WTC11 (cell line): ENCODE data around the gene IL10.

Source experiments
- ATF2 ChIP-seq: sonication (generic); formaldehyde crosslinking; IDR thresholded peaks from 2 replicates; pipeline ENCODE4 v1.8.1; 2022; ENCODE audit warnings: low read depth, missing genetic modification reagents, borderline replicate concordance
- CTCF ChIP-seq: fragments of 200-600 bp; IDR thresholded peaks from 2 replicates; pipeline ENCODE4 v1.8.0; 2022; ENCODE audit warnings: antibody characterized with exemption
- E2F1 ChIP-seq: sonication (generic); formaldehyde crosslinking; IDR thresholded peaks from 2 replicates; pipeline ENCODE4 v1.8.0; 2022; ENCODE audit warnings: mild to moderate bottlenecking, missing genetic modification reagents
- GABPB1 ChIP-seq: sonication (generic); formaldehyde crosslinking; IDR thresholded peaks from 2 replicates; pipeline ENCODE4 v1.8.1; 2023; ENCODE audit warnings: mild to moderate bottlenecking, missing genetic modification reagents
- HMGXB4 ChIP-seq: sonication (generic); formaldehyde crosslinking; IDR thresholded peaks from 2 replicates; pipeline ENCODE4 v1.8.1; 2023; ENCODE audit warnings: mild to moderate bottlenecking, moderate library complexity, missing genetic modification reagents
- MAX ChIP-seq: sonication (generic); formaldehyde crosslinking; IDR thresholded peaks from 2 replicates; pipeline ENCODE4 v1.8.0; 2022; ENCODE audit warnings: mild to moderate bottlenecking, missing genetic modification reagents
- NFE2L1 ChIP-seq: sonication (generic); formaldehyde crosslinking; IDR thresholded peaks from 2 replicates; pipeline ENCODE4 v1.8.1; 2023; ENCODE audit warnings: missing genetic modification reagents
- PRDM15 ChIP-seq: sonication (generic); formaldehyde crosslinking; IDR thresholded peaks from 2 replicates; pipeline ENCODE4 v1.8.0; 2022; ENCODE audit warnings: missing genetic modification reagents
- SP1 ChIP-seq: sonication (generic); formaldehyde crosslinking; conservative IDR thresholded peaks from 2 replicates; pipeline ENCODE4 v1.8.1; 2022; ENCODE audit warnings: missing genetic modification reagents
- USF1 ChIP-seq: sonication (generic); formaldehyde crosslinking; IDR thresholded peaks from 2 replicates; pipeline ENCODE4 v1.8.0; 2022; ENCODE audit warnings: mild to moderate bottlenecking, missing genetic modification reagents
- USF2 ChIP-seq: sonication (generic); formaldehyde crosslinking; IDR thresholded peaks from 2 replicates; pipeline ENCODE4 v1.8.1; 2023; ENCODE audit warnings: mild to moderate bottlenecking, missing genetic modification reagents, moderate library complexity
- ZSCAN18 ChIP-seq: fragments of 250-450 bp; sonication (Bioruptor Pico); IDR thresholded peaks from 2 replicates; pipeline ENCODE4 v2.1.2; 2022; ENCODE audit warnings: mild to moderate bottlenecking, moderate library complexity

- TF ChIP-seq E2F1 (CRISPR knock-in tag) (no peak), CTCF (no peak), SP1 (CRISPR knock-in tag) (no peak), ATF2 (CRISPR knock-in tag) (no peak), NFE2L1 (CRISPR knock-in tag) (no peak), PRDM15 (no peak), HMGXB4 (no peak), USF1 (CRISPR knock-in tag) (no peak), USF2 (CRISPR knock-in tag) (no peak), MAX (CRISPR knock-in tag) (no peak), GABPB1 (CRISPR knock-in tag) (no peak), ZSCAN18 (CRISPR knock-in tag) (no peak)
These were observed 50.8 kb downstream of the IL10 start for GRCh38 chr1:206721454-206721853.
